ENCODE measurements around the gene IHH. TPM values are rescaled to one million over a fixed set of nuclear protein-coding genes. Genes with fewer than 3 reads are reported as not detected.

Gene IHH
- polyA plus RNA-seq, 3 donors = not detected

GRCh38 chr2:219107758-219108157, 47.0 kb upstream of the IHH start:
- H4K20me1 ChIP-seq (ENCODE audit: insufficient read depth, low read length) = peaks cover 30% of the 10 kb centered on the region
- H3K4me3 ChIP-seq (replicated peaks in 1 of 3; ENCODE audit: low read depth in 2 of 3, low read length in 3 of 3) = no peak overlapping the region
- H2AFZ ChIP-seq (ENCODE audit: insufficient read depth, low read depth, low read length, poor library complexity, severe bottlenecking) = no peak overlapping the region
- peaks cover 34 to 37% of the 10 kb centered on the region in 2 donors for H3K4me1 ChIP-seq (ENCODE audit: control insufficient read depth in 1 of 2, insufficient read depth in 2 of 2, low read length in 2 of 2)
- Mint-ChIP-seq H3K9me3 (no peaks in the 10 kb centered on the region), H3K36me3 (peaks cover 6 to 21% of the 10 kb centered on the region in 2 donors), H3K4me3 (peak overlapping the region in 1 of 2 donors; percentile 35), H3K27me3 (ENCODE audit: low read depth in 3 of 3) (peaks cover 0 to 3% (median 2%) of the 10 kb centered on the region in 3 donors), H3K4me1 (peaks cover 48% of the 10 kb centered on the region), H3K27ac (peak overlapping the region in 3 of 7 donors; percentile 30 to 48 (median 32))
- no peaks in the 10 kb centered on the region for H3K27me3 ChIP-seq (ENCODE audit: control insufficient read depth in 2 of 2, insufficient read depth in 2 of 2, low read length in 2 of 2)
- H3K9ac ChIP-seq (ENCODE audit: insufficient read depth, low read length, poor library complexity, severe bottlenecking) = no peak overlapping the region
- H3K79me2 ChIP-seq (ENCODE audit: insufficient read depth, low read length) = no peaks in the 10 kb centered on the region
- H3K36me3 ChIP-seq (replicated peaks in 1 of 2; ENCODE audit: control insufficient read depth in 1 of 2, insufficient read depth in 2 of 2, low read length in 2 of 2) = no peaks in the 10 kb centered on the region
- H3K27ac ChIP-seq (ENCODE audit: low read depth in 1 of 2, low read length in 2 of 2) = no peak overlapping the region
- no peak for DNase-seq
- no peaks in the 10 kb centered on the region for H3K9me3 ChIP-seq (replicated peaks in 1 of 2; ENCODE audit: control insufficient read depth in 1 of 2, insufficient read depth in 1 of 2, low read length in 2 of 2)
- intact Hi-C loops (cut with micrococcal nuclease) = no loop called here
- 2% methylated on average over 7 of the region's 8 CpGs for WGBS (ENCODE audit: insufficient coverage)
- H3K4me2 ChIP-seq (replicated peaks; ENCODE audit: extremely low read depth, low read length, poor library complexity, severe bottlenecking) = no peak overlapping the region
- no peak for TF ChIP-seq CTCF (IDR thresholded peaks at IDR 0.05)

- WGBS (ENCODE audit: insufficient coverage) = 100% methylated on average over 2 of the region's 3 CpGs
- Mint-ChIP-seq H3K4me3 (no peak overlapping the region), H3K27ac (no peak overlapping the region), H3K27me3 (ENCODE audit: low read depth in 3 of 3) (no peaks in the 10 kb centered on the region), H3K4me1 (peaks cover 47% of the 10 kb centered on the region), H3K36me3 (peaks cover 9 to 21% of the 10 kb centered on the region in 2 donors), H3K9me3 (no peaks in the 10 kb centered on the region)
- Histone ChIP-seq H3K9ac (ENCODE audit: insufficient read depth, low read length, poor library complexity, severe bottlenecking) (no peak overlapping the region), H4K20me1 (ENCODE audit: insufficient read depth, low read length) (peaks cover 22% of the 10 kb centered on the region), H2AFZ (ENCODE audit: insufficient read depth, low read depth, low read length, poor library complexity, severe bottlenecking) (no peak overlapping the region), H3K79me2 (ENCODE audit: insufficient read depth, low read length) (no peaks in the 10 kb centered on the region), H3K4me2 (replicated peaks; ENCODE audit: extremely low read depth, low read length, poor library complexity, severe bottlenecking) (no peak overlapping the region), H3K4me1 (ENCODE audit: control insufficient read depth in 1 of 2, insufficient read depth in 2 of 2, low read length in 2 of 2) (peaks cover 34 to 37% of the 10 kb centered on the region in 2 donors), H3K4me3 (replicated peaks in 1 of 3; ENCODE audit: low read depth in 2 of 3, low read length in 3 of 3) (no peak overlapping the region), H3K9me3 (replicated peaks in 1 of 2; ENCODE audit: control insufficient read depth in 1 of 2, insufficient read depth in 1 of 2, low read length in 2 of 2) (no peaks in the 10 kb centered on the region), H3K27me3 (ENCODE audit: control insufficient read depth in 2 of 2, insufficient read depth in 2 of 2, low read length in 2 of 2) (no peaks in the 10 kb centered on the region), H3K27ac (ENCODE audit: low read depth in 1 of 2, low read length in 2 of 2) (no peak overlapping the region), H3K36me3 (replicated peaks in 1 of 2; ENCODE audit: control insufficient read depth in 1 of 2, insufficient read depth in 2 of 2, low read length in 2 of 2) (no peaks in the 10 kb centered on the region)
- DNase-seq = no peak
- no peak for TF ChIP-seq CTCF (IDR thresholded peaks at IDR 0.05)
- intact Hi-C loops (cut with micrococcal nuclease) = no loop called here
These were observed 45.5 kb upstream of the IHH start for GRCh38 chr2:219106251-219106650.

All from CD14-positive monocyte (primary cell).